Prostate gland (tissue), 2 donors: ENCODE data around the gene SNX32. TPM values are rescaled to one million over a fixed set of nuclear protein-coding genes. Genes with fewer than 3 reads are reported as not detected.

Experiments used
- DNase-seq: peaks from one replicate; pipeline ENCODE4 v3.0.0-alpha.2; 2019; ENCODE audit warnings: low spot score
- H3K27ac ChIP-seq, 2 donors: fragments of 200-600 bp; sonication (generic); 2 replicates each; pipeline ENCODE4 v1.5.1; 2017 to 2019
- H3K27me3 ChIP-seq: fragments of 200-600 bp; sonication (generic); replicated peaks from 2 replicates; pipeline ENCODE4 v1.5.1; 2019; ENCODE audit not compliant: insufficient read depth
- H3K36me3 ChIP-seq, 2 donors: fragments of 200-600 bp; sonication (generic); 1 replicate in 1 of 2; 2 replicates in 1 of 2; pipeline versions ENCODE4 v1.5.1 to v1.8.1; 2017 to 2019
- H3K4me1 ChIP-seq: fragments of 200-600 bp; sonication (generic); replicated peaks from 2 replicates; pipeline ENCODE4 v1.5.1; 2019
- H3K4me3 ChIP-seq, 2 donors: fragments of 200-600 bp; sonication (generic); 2 replicates each; pipeline ENCODE4 v1.5.1; 2017 to 2019
- H3K9me3 ChIP-seq: fragments of 200-600 bp; sonication (generic); 2 replicates; pipeline ENCODE4 v1.5.1; 2017
- CTCF ChIP-seq, 4 experiments: fragments of 200-600 bp in 2 of 4; fragments of 450-650 bp in 2 of 4; sonication (generic) in 2 of 4; IDR thresholded peaks; 1 replicate in 3 of 4; 2 replicates in 1 of 4; pipeline ENCODE4 v1.5.1; 2016 to 2019; ENCODE audit warnings: antibody characterized with exemption in 4 of 4, mild to moderate bottlenecking in 2 of 4, moderate library complexity in 2 of 4
- POLR2A ChIP-seq: fragments of 450-650 bp; IDR thresholded peaks from one replicate; pipeline ENCODE4 v1.6.1; 2016; ENCODE audit warnings: antibody characterized with exemption, mild to moderate bottlenecking
- POLR2AphosphoS5 ChIP-seq: sonication (generic); formaldehyde crosslinking; IDR thresholded peaks from one replicate; pipeline ENCODE4 v1.6.1; 2017; ENCODE audit warnings: antibody characterized with exemption
- WGBS: methylation state at CpG from one replicate; pipeline ENCODE4 v1.1.5; 2018; 5-methylcytosine and 5-hydroxymethylcytosine counted together
- intact Hi-C: fragments of 100-400 bp; cut with DNase I; formaldehyde crosslinking; loops from one replicate; pipeline ENCODE4 v1.14.2; 2022
- total RNA-seq, 2 donors: library from RNA; depleted of rRNA; stranded (reverse); fragments of >200 nt; gene quantifications; one replicate each; pipeline ENCODE4 v1.1.0, GENCODE V29; 2016

SNX32 gene
- total RNA-seq, 2 donors from 2014 or later: 0.91 TPM; not detected in 1

GRCh38 chr11:65806979-65807378 lies 26.8 kb upstream of the SNX32 start:
- H3K36me3 ChIP-seq: no peaks in the 10 kb centered on the region
- 64% methylated on average over 6 of the region's 6 CpGs for WGBS
- intact Hi-C loops: no loop called here
- H3K27ac ChIP-seq: no peak overlapping the region
- H3K27me3 ChIP-seq: peaks cover 2% of the 10 kb centered on the region
- no peak overlapping the region for H3K4me3 ChIP-seq
- TF ChIP-seq POLR2A (no peak), POLR2AphosphoS5 (no peak), CTCF (IDR thresholded peaks at IDR 0.05) (no peak)
- no peak for DNase-seq
- H3K9me3 ChIP-seq: no peaks in the 10 kb centered on the region
- H3K4me1 ChIP-seq: no peaks in the 10 kb centered on the region

GRCh38 chr11:65808744-65809341 lies 24.9 kb upstream of the SNX32 start:
- no peaks in the 10 kb centered on the region for H3K36me3 ChIP-seq
- 41% methylated on average over 20 of the region's 20 CpGs for WGBS

GRCh38 chr11:65809496-65809895 lies 24.3 kb upstream of the SNX32 start:
- intact Hi-C loops: no loop called here
- Histone ChIP-seq H3K27me3 (no peaks in the 10 kb centered on the region), H3K4me3 (no peak overlapping the region), H3K9me3 (no peaks in the 10 kb centered on the region), H3K27ac (no peak overlapping the region), H3K36me3 (no peaks in the 10 kb centered on the region), H3K4me1 (no peaks in the 10 kb centered on the region)
- 80% methylated on average over 9 of the region's 9 CpGs for WGBS
- no peak for DNase-seq
- TF ChIP-seq POLR2A (no peak), POLR2AphosphoS5 (no peak), CTCF (IDR thresholded peaks at IDR 0.05) (no peak)

More at GRCh38 chr11:65808744-65809341, 24.9 kb upstream of the SNX32 start:
- no peaks in the 10 kb centered on the region for H3K4me1 ChIP-seq
- H3K9me3 ChIP-seq: no peaks in the 10 kb centered on the region
- TF ChIP-seq CTCF (IDR thresholded peaks at IDR 0.05) (no peak), POLR2AphosphoS5 (no peak), POLR2A (no peak)
- peaks cover 2% of the 10 kb centered on the region for H3K27me3 ChIP-seq
- intact Hi-C loops: no loop called here
- DNase-seq: no peak
- no peak overlapping the region for H3K27ac ChIP-seq
- no peak overlapping the region for H3K4me3 ChIP-seq

GRCh38 chr11:65810046-65810868 lies 23.5 kb upstream of the SNX32 start:
- intact Hi-C loops: no loop called here
- no peaks in the 10 kb centered on the region for H3K27me3 ChIP-seq
- H3K9me3 ChIP-seq: no peaks in the 10 kb centered on the region
- H3K4me3 ChIP-seq: no peak overlapping the region
- H3K27ac ChIP-seq: no peak overlapping the region
- DNase-seq: no peak
- TF ChIP-seq CTCF (IDR thresholded peaks at IDR 0.05) (no peak), POLR2AphosphoS5 (no peak), POLR2A (no peak)
- no peaks in the 10 kb centered on the region for H3K4me1 ChIP-seq
- 81% methylated on average over 23 of the region's 23 CpGs for WGBS
- H3K36me3 ChIP-seq: no peaks in the 10 kb centered on the region
